Right lobe of liver (tissue), 6 donors: ENCODE results near the gene TCAP. TPM values are rescaled to one million over a fixed set of nuclear protein-coding genes. Genes with fewer than 3 reads are reported as not detected.
A peak's percentile ranks its signal among the peaks of the same experiment; 100 is the strongest.
"Not testable (repeated sequence)": the region's sequence is repeated elsewhere in the genome, so short reads cannot be mapped to it uniquely, and the experiment has no call there.

Experiments
- ATAC-seq, 4 donors: fragments of 200-7000 bp; cut with Tn5 transposase; one replicate each; pipeline ENCODE4 v1.9.1; 2020; ENCODE audit warnings: mild to moderate bottlenecking in 4 of 4, moderate library complexity in 4 of 4
- DNase-seq, 3 donors: peaks; one replicate each; pipeline ENCODE4 v3.0.0-alpha.2; 2020
- H3K27ac ChIP-seq, 3 donors: fragments of 200-600 bp; one replicate each; pipeline ENCODE4 v1.8.0; 2022
- H3K27me3 ChIP-seq, 2 donors: fragments of 200-600 bp; one replicate each; pipeline ENCODE4 v1.8.0; 2022
- H3K36me3 ChIP-seq, 4 donors: fragments of 200-600 bp; sonication (generic) in 1 of 4; one replicate each; pipeline versions ENCODE4 v1.5.1 to v1.8.0; 2017 to 2022; ENCODE audit warnings: control low read depth in 1 of 4
- H3K4me1 ChIP-seq, 4 donors: fragments of 200-600 bp; sonication (generic) in 1 of 4; one replicate each; pipeline versions ENCODE4 v1.5.1 to v1.8.0; 2017 to 2022; ENCODE audit warnings: control low read depth in 1 of 4
- H3K4me3 ChIP-seq, 3 donors: fragments of 200-600 bp; one replicate each; pipeline ENCODE4 v1.8.0; 2022
- H3K9me3 ChIP-seq, 4 donors: fragments of 200-600 bp; sonication (generic) in 1 of 4; one replicate each; pipeline versions ENCODE4 v1.5.1 to v1.8.0; 2017 to 2022; ENCODE audit warnings: control low read depth in 1 of 4
- POLR2A ChIP-seq: fragments of 450-650 bp; IDR thresholded peaks from one replicate; pipeline ENCODE4 v1.6.1; 2017; ENCODE audit warnings: antibody characterized with exemption, mild to moderate bottlenecking
- WGBS: methylation state at CpG from one replicate; pipeline ENCODE4 v1.1.6; 2018; ENCODE audit warnings: low coverage, low lambda C conversion rate; ENCODE audit not compliant: insufficient coverage; ENCODE audit errors: missing lambda C conversion rate; 5-methylcytosine and 5-hydroxymethylcytosine counted together
- intact Hi-C, 2 donors: fragments of 100-400 bp; cut with DNase I; formaldehyde crosslinking; loops; one replicate each; pipeline versions ENCODE4 v1.11.2 to v1.14.1; 2022
- total RNA-seq, 6 experiments: library from RNA; depleted of rRNA in 2 of 6; stranded (reverse); fragments of >200 nt in 2 of 6; fragmentation: NEBNext Ultra II Directional in 3 of 6; extraction: Animal tissue kit (Norgen Biotek cat#: 25700) in 3 of 6; gene quantifications; one replicate each; pipeline versions ENCODE4 v1.1.0 to v1.2.4, GENCODE V29; 2016 to 2023
- TF ChIP-seq, protein P1 (sequence below), 4 donors: fragments of 200-600 bp in 3 of 4; fragments of 450-650 bp in 1 of 4; IDR thresholded peaks; one replicate each; pipeline versions ENCODE4 v1.5.1 to v1.8.0; 2016 to 2022; ENCODE audit warnings: antibody characterized with exemption in 4 of 4, mild to moderate bottlenecking in 2 of 4
- donor health status: DM: no; HTN: yes; CAD: no.
- donor health status: DM: no; HTN: no; CAD: no.
- donor health status: DM: no; HTN: no; CAD: no.
- donor health status: DM: no; HTN: yes; CAD: no.
- donor health status: DM: no; HTN: yes; CAD: no.

The TCAP gene
- total RNA-seq, 6 experiments from 2014 or later, result 0.49 to 4.3 (median 1.1) TPM

GRCh38 chr17:39688945-39689344 lies 23.8 kb downstream of the TCAP start:
- Histone ChIP-seq H3K9me3 (no peaks in the 10 kb centered on the region), H3K4me1 (peaks cover 0 to 16% (median 0%) of the 10 kb centered on the region in 4 donors), H3K4me3 (peak overlapping the region in 1 of 3 donors; percentile 72), H3K27ac (no peak overlapping the region), H3K27me3 (no peaks in the 10 kb centered on the region), H3K36me3 (no peaks in the 10 kb centered on the region)
- ATAC-seq, result no peak
- WGBS, result 39% methylated on average over 3 of the region's 3 CpGs
- intact Hi-C loops, result no loop called here
- peak in 1 of 3 donors; percentile 36 for DNase-seq
- no peak for TF ChIP-seq POLR2A
- TF ChIP-seq, protein P1, sequence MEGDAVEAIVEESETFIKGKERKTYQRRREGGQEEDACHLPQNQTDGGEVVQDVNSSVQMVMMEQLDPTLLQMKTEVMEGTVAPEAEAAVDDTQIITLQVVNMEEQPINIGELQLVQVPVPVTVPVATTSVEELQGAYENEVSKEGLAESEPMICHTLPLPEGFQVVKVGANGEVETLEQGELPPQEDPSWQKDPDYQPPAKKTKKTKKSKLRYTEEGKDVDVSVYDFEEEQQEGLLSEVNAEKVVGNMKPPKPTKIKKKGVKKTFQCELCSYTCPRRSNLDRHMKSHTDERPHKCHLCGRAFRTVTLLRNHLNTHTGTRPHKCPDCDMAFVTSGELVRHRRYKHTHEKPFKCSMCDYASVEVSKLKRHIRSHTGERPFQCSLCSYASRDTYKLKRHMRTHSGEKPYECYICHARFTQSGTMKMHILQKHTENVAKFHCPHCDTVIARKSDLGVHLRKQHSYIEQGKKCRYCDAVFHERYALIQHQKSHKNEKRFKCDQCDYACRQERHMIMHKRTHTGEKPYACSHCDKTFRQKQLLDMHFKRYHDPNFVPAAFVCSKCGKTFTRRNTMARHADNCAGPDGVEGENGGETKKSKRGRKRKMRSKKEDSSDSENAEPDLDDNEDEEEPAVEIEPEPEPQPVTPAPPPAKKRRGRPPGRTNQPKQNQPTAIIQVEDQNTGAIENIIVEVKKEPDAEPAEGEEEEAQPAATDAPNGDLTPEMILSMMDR (IDR thresholded peaks at IDR 0.05), result no peak

- Histone ChIP-seq H3K4me3 (no peak overlapping the region), H3K4me1 (peaks cover 0 to 19% (median 9%) of the 10 kb centered on the region in 4 donors), H3K9me3 (no peaks in the 10 kb centered on the region), H3K36me3 (no peaks in the 10 kb centered on the region), H3K27ac (peak overlapping the region in 2 of 3 donors; percentile 66 to 80), H3K27me3 (no peaks in the 10 kb centered on the region)
- ATAC-seq (no peak), DNase-seq (no peak)
- intact Hi-C loops, result no loop called here
- WGBS, result 82% methylated on average over 5 of the region's 5 CpGs
- no peak for TF ChIP-seq POLR2A
- TF ChIP-seq, protein P1 (IDR thresholded peaks at IDR 0.05), result no peak
Observed at GRCh38 chr17:39694593-39694992, 29.4 kb downstream of the TCAP start.

DNA sequence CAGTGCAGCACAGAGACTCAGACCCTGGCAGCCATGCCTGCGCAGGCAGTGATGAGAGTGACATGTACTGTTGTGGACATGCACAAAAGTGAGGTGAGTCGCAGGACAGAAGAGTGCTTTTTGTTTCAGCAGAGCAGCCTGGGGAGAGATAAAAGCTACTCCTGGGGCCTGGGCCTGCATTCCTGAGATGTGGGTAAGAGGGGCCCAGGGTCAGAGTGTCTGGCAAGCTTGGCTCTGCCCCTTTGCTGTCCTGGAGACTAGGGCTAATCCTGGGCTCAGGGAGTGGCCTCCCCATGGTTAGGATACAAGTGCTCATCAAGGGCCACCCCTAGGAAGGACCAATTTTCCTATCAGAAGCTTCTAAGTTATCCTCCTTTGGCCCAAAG lies 29.9 kb downstream of the TCAP start:
- no peaks in the 10 kb centered on the region for H3K27me3 ChIP-seq
- DNase-seq, result no peak
- 93% methylated on average over 2 of the region's 2 CpGs for WGBS
- H3K4me3 ChIP-seq, result no peak overlapping the region
- TF ChIP-seq, protein P1 (IDR thresholded peaks at IDR 0.05), result no peak
- no peak for TF ChIP-seq POLR2A
- H3K9me3 ChIP-seq, result no peaks in the 10 kb centered on the region
- peak in 2 of 4 donors; percentile 2 to 11 for ATAC-seq
- peak overlapping the region in 2 of 3 donors; percentile 66 to 80 for H3K27ac ChIP-seq
- peaks cover 0 to 21% (median 9%) of the 10 kb centered on the region in 4 donors for H3K4me1 ChIP-seq
- intact Hi-C loops, result no loop called here
- no peaks in the 10 kb centered on the region for H3K36me3 ChIP-seq

- intact Hi-C loops, result no loop called here
- TF ChIP-seq POLR2A, result no peak
- TF ChIP-seq, protein P1 (IDR thresholded peaks at IDR 0.05), result no peak
- ATAC-seq, result no peak
- Histone ChIP-seq H3K27me3 (no peaks in the 10 kb centered on the region), H3K9me3 (no peaks in the 10 kb centered on the region), H3K4me1 (peaks cover 0 to 30% (median 13%) of the 10 kb centered on the region in 4 donors), H3K27ac (no peak overlapping the region), H3K4me3 (no peak overlapping the region), H3K36me3 (no peaks in the 10 kb centered on the region)
- no peak for DNase-seq
- no CpG with 5 or more reads among the region's 6 CpGs for WGBS
Observed at GRCh38 chr17:39696731-39697130, 31.6 kb downstream of the TCAP start.

DNA sequence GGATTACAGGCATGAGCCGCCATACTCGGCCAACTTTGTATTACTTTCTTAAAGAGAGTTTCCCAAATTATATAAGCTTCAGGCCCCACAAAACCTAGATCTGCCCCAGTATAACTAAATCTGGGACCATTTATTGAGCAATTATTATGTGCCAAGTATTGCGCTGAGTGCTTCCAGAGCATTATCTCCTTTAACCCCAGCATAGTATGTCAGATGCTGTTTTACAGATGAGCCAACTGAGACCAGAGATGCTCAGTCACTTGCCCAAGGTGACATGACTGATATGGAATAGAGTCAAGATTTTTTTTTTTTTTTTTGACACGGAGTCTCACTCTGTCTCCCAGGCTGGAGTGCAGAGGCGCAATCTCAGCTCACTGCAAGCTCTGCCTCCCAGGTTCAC lies 32.8 kb downstream of the TCAP start:
- H3K27me3 ChIP-seq, result no peaks in the 10 kb centered on the region
- H3K36me3 ChIP-seq, result no peaks in the 10 kb centered on the region
- H3K4me3 ChIP-seq, result no peak overlapping the region
- H3K4me1 ChIP-seq, result peaks cover 0 to 42% (median 20%) of the 10 kb centered on the region in 4 donors
- TF ChIP-seq, protein P1 (IDR thresholded peaks at IDR 0.05), result no peak
- TF ChIP-seq POLR2A, result no peak
- no peak for DNase-seq
- WGBS, result 90% methylated on average over 3 of the region's 5 CpGs
- no peak overlapping the region for H3K27ac ChIP-seq
- intact Hi-C loops, result no loop called here
- no peak for ATAC-seq
- H3K9me3 ChIP-seq, result no peaks in the 10 kb centered on the region

GRCh38 chr17:39699157-39699817 lies 34.1 kb downstream of the TCAP start:
- intact Hi-C loops, H3K36me3 ChIP-seq, H3K27me3 ChIP-seq, H3K9me3 ChIP-seq, ATAC-seq, DNase-seq: not testable (repeated sequence)
- WGBS, result 34% methylated on average over 7 of the region's 11 CpGs
- Histone ChIP-seq H3K27ac (peak overlapping the region in 2 of 3 donors; percentile 35 to 95), H3K4me3 (peak overlapping the region; percentile 54 to 78 (median 62)), H3K4me1 (peaks cover 0 to 53% (median 27%) of the 10 kb centered on the region in 4 donors)
